ENCODE measurements around the gene MGAT4B. TPM values are rescaled to one million over a fixed set of nuclear protein-coding genes. Genes with fewer than 3 reads are reported as not detected.

MGAT4B gene
- total and polyA plus RNA-seq, 4 donors: 42.0 to 156 (median 83.7) TPM

- Histone ChIP-seq H3K4me1 (ENCODE audit: control insufficient read depth in 4 of 4, insufficient read depth in 4 of 4, low read length in 3 of 4) (peaks cover 18 to 54% (median 35%) of the 10 kb centered on the region in 4 donors), H3K4me3 (ENCODE audit: low read depth in 1 of 3, low read length in 3 of 3) (no peak overlapping the region), H3K36me3 (ENCODE audit: control insufficient read depth in 4 of 4, insufficient read depth in 3 of 4, low read depth in 1 of 4, low read length in 3 of 4) (peaks cover 19 to 31% (median 25%) of the 10 kb centered on the region in 4 donors), H3K27me3 (ENCODE audit: control insufficient read depth in 4 of 4, insufficient read depth in 4 of 4, low read length in 3 of 4) (no peaks in the 10 kb centered on the region), H3K9ac (ENCODE audit: low read depth in 1 of 2, low read length in 2 of 2) (no peak overlapping the region), H3K9me3 (ENCODE audit: control insufficient read depth in 4 of 4, low read length in 3 of 4) (no peaks in the 10 kb centered on the region), H3K27ac (ENCODE audit: low read depth in 1 of 2, low read length in 2 of 2) (peak overlapping the region in 1 of 2 donors; percentile 25)
- 73% methylated on average over 12 of the region's 12 CpGs for WGBS
- no peak for TF ChIP-seq RAD21 (IDR thresholded peaks at IDR 0.05)
- no peak for TF ChIP-seq EGR1 (IDR thresholded peaks at IDR 0.05; ENCODE audit: low read depth in 2 of 2)
- no peak for TF ChIP-seq SP1 (IDR thresholded peaks at IDR 0.05)
- no peak for TF ChIP-seq TAF1 (conservative IDR thresholded peaks at IDR 0.05)
- TF ChIP-seq MAX (IDR thresholded peaks at IDR 0.05): no peak
- TF ChIP-seq, protein P1, sequence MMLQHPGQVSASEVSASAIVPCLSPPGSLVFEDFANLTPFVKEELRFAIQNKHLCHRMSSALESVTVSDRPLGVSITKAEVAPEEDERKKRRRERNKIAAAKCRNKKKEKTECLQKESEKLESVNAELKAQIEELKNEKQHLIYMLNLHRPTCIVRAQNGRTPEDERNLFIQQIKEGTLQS (IDR thresholded peaks at IDR 0.05): no peak
- no peak for TF ChIP-seq GABPA (IDR thresholded peaks at IDR 0.05 in 1 of 2, conservative IDR thresholded peaks at IDR 0.05 in 1 of 2)
- TF ChIP-seq, protein P2, sequence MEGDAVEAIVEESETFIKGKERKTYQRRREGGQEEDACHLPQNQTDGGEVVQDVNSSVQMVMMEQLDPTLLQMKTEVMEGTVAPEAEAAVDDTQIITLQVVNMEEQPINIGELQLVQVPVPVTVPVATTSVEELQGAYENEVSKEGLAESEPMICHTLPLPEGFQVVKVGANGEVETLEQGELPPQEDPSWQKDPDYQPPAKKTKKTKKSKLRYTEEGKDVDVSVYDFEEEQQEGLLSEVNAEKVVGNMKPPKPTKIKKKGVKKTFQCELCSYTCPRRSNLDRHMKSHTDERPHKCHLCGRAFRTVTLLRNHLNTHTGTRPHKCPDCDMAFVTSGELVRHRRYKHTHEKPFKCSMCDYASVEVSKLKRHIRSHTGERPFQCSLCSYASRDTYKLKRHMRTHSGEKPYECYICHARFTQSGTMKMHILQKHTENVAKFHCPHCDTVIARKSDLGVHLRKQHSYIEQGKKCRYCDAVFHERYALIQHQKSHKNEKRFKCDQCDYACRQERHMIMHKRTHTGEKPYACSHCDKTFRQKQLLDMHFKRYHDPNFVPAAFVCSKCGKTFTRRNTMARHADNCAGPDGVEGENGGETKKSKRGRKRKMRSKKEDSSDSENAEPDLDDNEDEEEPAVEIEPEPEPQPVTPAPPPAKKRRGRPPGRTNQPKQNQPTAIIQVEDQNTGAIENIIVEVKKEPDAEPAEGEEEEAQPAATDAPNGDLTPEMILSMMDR (IDR thresholded peaks at IDR 0.05; ENCODE audit: low read depth, low read length, missing input control): no peak
- TF ChIP-seq FOXA1 (IDR thresholded peaks at IDR 0.05): no peak
- TF ChIP-seq, protein P3, sequence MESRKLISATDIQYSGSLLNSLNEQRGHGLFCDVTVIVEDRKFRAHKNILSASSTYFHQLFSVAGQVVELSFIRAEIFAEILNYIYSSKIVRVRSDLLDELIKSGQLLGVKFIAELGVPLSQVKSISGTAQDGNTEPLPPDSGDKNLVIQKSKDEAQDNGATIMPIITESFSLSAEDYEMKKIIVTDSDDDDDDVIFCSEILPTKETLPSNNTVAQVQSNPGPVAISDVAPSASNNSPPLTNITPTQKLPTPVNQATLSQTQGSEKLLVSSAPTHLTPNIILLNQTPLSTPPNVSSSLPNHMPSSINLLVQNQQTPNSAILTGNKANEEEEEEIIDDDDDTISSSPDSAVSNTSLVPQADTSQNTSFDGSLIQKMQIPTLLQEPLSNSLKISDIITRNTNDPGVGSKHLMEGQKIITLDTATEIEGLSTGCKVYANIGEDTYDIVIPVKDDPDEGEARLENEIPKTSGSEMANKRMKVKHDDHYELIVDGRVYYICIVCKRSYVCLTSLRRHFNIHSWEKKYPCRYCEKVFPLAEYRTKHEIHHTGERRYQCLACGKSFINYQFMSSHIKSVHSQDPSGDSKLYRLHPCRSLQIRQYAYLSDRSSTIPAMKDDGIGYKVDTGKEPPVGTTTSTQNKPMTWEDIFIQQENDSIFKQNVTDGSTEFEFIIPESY (IDR thresholded peaks at IDR 0.05): no peak
- TF ChIP-seq NR2F2 (IDR thresholded peaks at IDR 0.05): no peak
- TF ChIP-seq, protein P4, sequence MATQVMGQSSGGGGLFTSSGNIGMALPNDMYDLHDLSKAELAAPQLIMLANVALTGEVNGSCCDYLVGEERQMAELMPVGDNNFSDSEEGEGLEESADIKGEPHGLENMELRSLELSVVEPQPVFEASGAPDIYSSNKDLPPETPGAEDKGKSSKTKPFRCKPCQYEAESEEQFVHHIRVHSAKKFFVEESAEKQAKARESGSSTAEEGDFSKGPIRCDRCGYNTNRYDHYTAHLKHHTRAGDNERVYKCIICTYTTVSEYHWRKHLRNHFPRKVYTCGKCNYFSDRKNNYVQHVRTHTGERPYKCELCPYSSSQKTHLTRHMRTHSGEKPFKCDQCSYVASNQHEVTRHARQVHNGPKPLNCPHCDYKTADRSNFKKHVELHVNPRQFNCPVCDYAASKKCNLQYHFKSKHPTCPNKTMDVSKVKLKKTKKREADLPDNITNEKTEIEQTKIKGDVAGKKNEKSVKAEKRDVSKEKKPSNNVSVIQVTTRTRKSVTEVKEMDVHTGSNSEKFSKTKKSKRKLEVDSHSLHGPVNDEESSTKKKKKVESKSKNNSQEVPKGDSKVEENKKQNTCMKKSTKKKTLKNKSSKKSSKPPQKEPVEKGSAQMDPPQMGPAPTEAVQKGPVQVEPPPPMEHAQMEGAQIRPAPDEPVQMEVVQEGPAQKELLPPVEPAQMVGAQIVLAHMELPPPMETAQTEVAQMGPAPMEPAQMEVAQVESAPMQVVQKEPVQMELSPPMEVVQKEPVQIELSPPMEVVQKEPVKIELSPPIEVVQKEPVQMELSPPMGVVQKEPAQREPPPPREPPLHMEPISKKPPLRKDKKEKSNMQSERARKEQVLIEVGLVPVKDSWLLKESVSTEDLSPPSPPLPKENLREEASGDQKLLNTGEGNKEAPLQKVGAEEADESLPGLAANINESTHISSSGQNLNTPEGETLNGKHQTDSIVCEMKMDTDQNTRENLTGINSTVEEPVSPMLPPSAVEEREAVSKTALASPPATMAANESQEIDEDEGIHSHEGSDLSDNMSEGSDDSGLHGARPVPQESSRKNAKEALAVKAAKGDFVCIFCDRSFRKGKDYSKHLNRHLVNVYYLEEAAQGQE (IDR thresholded peaks at IDR 0.05): no peak
- no peak for TF ChIP-seq FOXA2 (IDR thresholded peaks at IDR 0.05)
- no peak for TF ChIP-seq YY1 (IDR thresholded peaks at IDR 0.05)
- TF ChIP-seq RXRA (IDR thresholded peaks at IDR 0.05): no peak
- no peak for DNase-seq (ENCODE audit: low spot score)
Observed at GRCh38 chr5:179800696-179801201, 5.9 kb downstream of the MGAT4B start.
